K562 (cell line): ENCODE measurements around the gene SKIDA1. TPM values are rescaled to one million over a fixed set of nuclear protein-coding genes. Genes with fewer than 3 reads are reported as not detected.

Experiments
- COPS2 ChIP-seq: fragments of 450-650 bp; conservative IDR thresholded peaks from 2 replicates; pipeline ENCODE4 v1.6.1; 2016; ENCODE audit warnings: mild to moderate bottlenecking, moderate library complexity
- GATAD2B ChIP-seq: fragments of 450-650 bp; IDR thresholded peaks from 2 replicates; pipeline ENCODE4 v1.6.1; 2017; ENCODE audit warnings: mild to moderate bottlenecking, borderline replicate concordance
- IRF1 ChIP-seq: sonication (generic); formaldehyde crosslinking; IDR thresholded peaks from 2 replicates; pipeline ENCODE4 v1.8.0; 2022; ENCODE audit warnings: missing genetic modification reagents, mild to moderate bottlenecking, borderline replicate concordance
- KHSRP ChIP-seq: fragments of 450-650 bp; IDR thresholded peaks from 2 replicates; pipeline ENCODE4 v1.6.1; 2017
- MXI1 ChIP-seq: IDR thresholded peaks from 2 replicates; pipeline ENCODE4 v1.6.1; 2011; ENCODE audit warnings: low read depth, mild to moderate bottlenecking, improper control_type of control experiment, low read length
- POLR2B ChIP-seq: fragments of 450-650 bp; IDR thresholded peaks from 2 replicates; pipeline ENCODE4 v1.6.1; 2018; ENCODE audit warnings: low read depth; ENCODE audit not compliant: partially characterized antibody
- PYGO2 ChIP-seq: fragments of 450-650 bp; IDR thresholded peaks from 2 replicates; pipeline ENCODE4 v1.6.1; 2016; ENCODE audit warnings: mild to moderate bottlenecking, missing genetic modification characterization, moderate library complexity, missing compliant biosample characterization
- SAP30 ChIP-seq: fragments of 200-600 bp; sonication (generic); IDR thresholded peaks from 2 replicates; pipeline ENCODE4 v1.6.1; 2012; ENCODE audit warnings: borderline replicate concordance, low read depth, mild to moderate bottlenecking, moderate library complexity, low read length, control low read depth, inconsistent platforms; ENCODE audit not compliant: insufficient read depth, poor library complexity, severe bottlenecking
- SRSF9 ChIP-seq: fragments of 200-400 bp; formaldehyde crosslinking; IDR thresholded peaks from 2 replicates; pipeline ENCODE4 v1.6.1; 2017; ENCODE audit warnings: low read depth, low read length, borderline replicate concordance
- USF2 ChIP-seq: sonication (generic); formaldehyde crosslinking; IDR thresholded peaks from 2 replicates; pipeline ENCODE4 v1.5.0; 2020; ENCODE audit warnings: missing genetic modification reagents
- XRCC3 ChIP-seq: fragments of 450-650 bp; IDR thresholded peaks from 2 replicates; pipeline ENCODE4 v1.6.1; 2017; ENCODE audit warnings: mild to moderate bottlenecking, moderate library complexity
- ZNF212 ChIP-seq: fragments of 450-650 bp; formaldehyde crosslinking; IDR thresholded peaks from 2 replicates; pipeline ENCODE4 v1.4.0; 2020; ENCODE audit warnings: mild to moderate bottlenecking
- ZNF407 ChIP-seq: fragments of 450-650 bp; IDR thresholded peaks from 2 replicates; pipeline ENCODE4 v1.6.1; 2016; ENCODE audit warnings: low read depth
- ZNF76 ChIP-seq: fragments of 250-450 bp; sonication (Bioruptor Pico); IDR thresholded peaks from 2 replicates; pipeline ENCODE4 v1.4.0; 2020; ENCODE audit warnings: mild to moderate bottlenecking, moderate library complexity, borderline replicate concordance
- polyA plus RNA-seq, 8 experiments: library from polyadenylated mRNA; depleted of rRNA in 4 of 8; stranded (reverse) in 5 of 8; unstranded in 3 of 8; fragments of >200 nt; fragmentation: Nextera tagmentation in 2 of 8; fragmentation: Illumina TruSeq in 1 of 8; extraction: Ambion mirVana in 2 of 8; extraction: Trizol in 1 of 8; gene quantifications; 2 replicates each; pipeline versions ENCODE4 v1.2.1 to v1.2.3, GENCODE V29; 2011 to 2014; ENCODE audit warnings: inconsistent platforms in 1 of 8, missing spikeins in 1 of 8
- total RNA-seq, 7 experiments: library from RNA; depleted of rRNA in 6 of 7; stranded (reverse); fragments of >200 nt in 6 of 7; fragmentation: Illumina TruSeq in 2 of 7; extraction: Trizol in 2 of 7; gene quantifications; 2 replicates each; pipeline versions ENCODE4 v1.2.1 to v1.2.3, GENCODE V29; 2011 to 2021; ENCODE audit warnings: low replicate concordance in 1 of 7
- TF ChIP-seq, protein P1 (sequence below): IDR thresholded peaks from 2 replicates; pipeline ENCODE4 v1.6.1; 2011; ENCODE audit warnings: borderline replicate concordance, low read depth, mild to moderate bottlenecking, moderate library complexity, low read length; ENCODE audit not compliant: insufficient read depth, poor library complexity, severe bottlenecking

Gene SKIDA1
- total and polyA plus RNA-seq, 9 of the 15 experiments (the other 6 are each of a cell fraction or from before 2014, with no cell fraction given) = 0.05 to 1.1 (median 0.42) TPM

GRCh38 chr10:21525367-21526187 lies at the start of gene SKIDA1 (continued):
- TF ChIP-seq ZNF212 (CRISPR knock-in tag) (no peak), POLR2B (peak; percentile 78), SRSF9 (no peak), SAP30 (peak; percentile 66), ZNF76 (CRISPR knock-in tag) (no peak), KHSRP (no peak), ZNF407 (no peak), MXI1 (no peak), GATAD2B (no peak), XRCC3 (no peak), USF2 (CRISPR knock-in tag) (peak; percentile 50; the same call in 1 of the 2 replicates), PYGO2 (tag) (no peak), COPS2 (no peak), IRF1 (CRISPR knock-in tag) (no peak)
- TF ChIP-seq, protein P1, sequence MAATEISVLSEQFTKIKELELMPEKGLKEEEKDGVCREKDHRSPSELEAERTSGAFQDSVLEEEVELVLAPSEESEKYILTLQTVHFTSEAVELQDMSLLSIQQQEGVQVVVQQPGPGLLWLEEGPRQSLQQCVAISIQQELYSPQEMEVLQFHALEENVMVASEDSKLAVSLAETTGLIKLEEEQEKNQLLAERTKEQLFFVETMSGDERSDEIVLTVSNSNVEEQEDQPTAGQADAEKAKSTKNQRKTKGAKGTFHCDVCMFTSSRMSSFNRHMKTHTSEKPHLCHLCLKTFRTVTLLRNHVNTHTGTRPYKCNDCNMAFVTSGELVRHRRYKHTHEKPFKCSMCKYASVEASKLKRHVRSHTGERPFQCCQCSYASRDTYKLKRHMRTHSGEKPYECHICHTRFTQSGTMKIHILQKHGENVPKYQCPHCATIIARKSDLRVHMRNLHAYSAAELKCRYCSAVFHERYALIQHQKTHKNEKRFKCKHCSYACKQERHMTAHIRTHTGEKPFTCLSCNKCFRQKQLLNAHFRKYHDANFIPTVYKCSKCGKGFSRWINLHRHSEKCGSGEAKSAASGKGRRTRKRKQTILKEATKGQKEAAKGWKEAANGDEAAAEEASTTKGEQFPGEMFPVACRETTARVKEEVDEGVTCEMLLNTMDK = no peak
